Activated CD4-positive, alpha-beta T cell treated with anti-CD3 and anti-CD28 coated beads for 36 hours (primary cell): ENCODE results near the gene KRT6B. TPM values are rescaled to one million over a fixed set of nuclear protein-coding genes. Genes with fewer than 3 reads are reported as not detected.
"Not testable (repeated sequence)": the region's sequence is repeated elsewhere in the genome, so short reads cannot be mapped to it uniquely, and the experiment has no call there.

ENCODE experiments used
- ATAC-seq: fragments of 200-7000 bp; cut with Tn5 transposase; one replicate; pipeline ENCODE4 v1.10.0; 2021; ENCODE audit warnings: mild to moderate bottlenecking, moderate library complexity
- CTCF ChIA-PET: fragments of 350-600 bp; sonication (Branson Sonifier 250); formaldehyde crosslinking; loops from one replicate; lab custom pipeline; 2021; ENCODE audit warnings: antibody characterized with exemption; lab: Charles Lee
- POLR2A ChIA-PET: fragments of 350-600 bp; sonication (Branson Sonifier 250); formaldehyde crosslinking; loops from one replicate; lab custom pipeline; 2021; ENCODE audit warnings: antibody characterized with exemption, inconsistent platforms; lab: Charles Lee
- DNase-seq: peaks from one replicate; pipeline ENCODE4 v3.0.0-alpha.2; 2020
- H3K27ac Mint-ChIP-seq: one replicate; pipeline ENCODE4 v1.8.0; 2021; ENCODE audit warnings: mixed read lengths
- H3K27me3 Mint-ChIP-seq: one replicate; pipeline ENCODE4 v1.8.0; 2021; ENCODE audit warnings: mixed read lengths
- H3K36me3 Mint-ChIP-seq: one replicate; pipeline ENCODE4 v1.8.0; 2021; ENCODE audit warnings: low read depth, mixed read lengths
- H3K4me1 Mint-ChIP-seq: one replicate; pipeline ENCODE4 v1.8.0; 2021; ENCODE audit warnings: mixed read lengths
- H3K4me3 Mint-ChIP-seq: one replicate; pipeline ENCODE4 v1.8.0; 2021; ENCODE audit warnings: mild to moderate bottlenecking, moderate library complexity, mixed read lengths
- H3K9me3 Mint-ChIP-seq: one replicate; pipeline ENCODE4 v1.8.0; 2021; ENCODE audit warnings: low read depth, mixed read lengths
- intact Hi-C, 2 experiments: fragments of 100-400 bp; cut with DNase I in 1 of 2; cut with micrococcal nuclease in 1 of 2; formaldehyde crosslinking; loops; one replicate each; pipeline versions ENCODE4 v1.14.2 to v1.15.1; 2022 to 2024; cut with DNase I, micrococcal nuclease
- total RNA-seq, 2 experiments: library from RNA; stranded (reverse); gene quantifications; one replicate each; pipeline ENCODE4 v1.2.3, GENCODE V29; 2021

KRT6B gene
- total RNA-seq, 2 experiments from 2014 or later: not detected

DNA sequence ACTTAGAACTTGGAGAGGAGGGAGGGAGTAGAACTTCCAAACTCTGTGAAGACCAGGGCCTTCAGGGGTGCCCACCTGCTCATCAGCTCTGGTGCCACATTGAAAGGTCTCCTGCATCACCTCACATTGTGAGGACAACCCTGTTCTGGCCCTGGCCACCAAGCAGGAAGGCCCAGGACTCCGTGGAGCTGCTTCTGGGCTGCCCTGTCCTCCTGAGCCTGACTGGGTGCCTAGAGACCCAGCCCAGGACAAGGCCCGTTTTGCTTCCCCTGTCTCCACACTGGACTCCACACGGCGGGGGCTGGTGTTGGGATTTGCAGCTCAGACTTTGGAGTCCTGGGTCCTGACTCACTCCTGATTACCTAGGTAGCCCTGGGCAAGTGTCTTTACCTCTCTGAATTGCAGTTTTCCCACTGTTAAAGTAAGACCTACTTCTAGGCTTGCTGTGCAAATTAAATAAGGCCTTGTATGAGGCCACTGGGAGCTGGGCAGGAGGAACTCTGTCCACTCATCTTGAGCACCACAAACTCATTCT, 33.3 kb downstream of the KRT6B start:
- Mint-ChIP-seq H3K27ac (no peak overlapping the region), H3K36me3 (no peaks in the 10 kb centered on the region), H3K4me1 (no peaks in the 10 kb centered on the region), H3K9me3 (no peaks in the 10 kb centered on the region), H3K27me3 (no peaks in the 10 kb centered on the region), H3K4me3 (no peak overlapping the region)
- DNase-seq (no peak), ATAC-seq (no peak)
- ChIA-PET CTCF (no interaction called here), POLR2A (no interaction called here)
- intact Hi-C loops: no loop called here

DNA sequence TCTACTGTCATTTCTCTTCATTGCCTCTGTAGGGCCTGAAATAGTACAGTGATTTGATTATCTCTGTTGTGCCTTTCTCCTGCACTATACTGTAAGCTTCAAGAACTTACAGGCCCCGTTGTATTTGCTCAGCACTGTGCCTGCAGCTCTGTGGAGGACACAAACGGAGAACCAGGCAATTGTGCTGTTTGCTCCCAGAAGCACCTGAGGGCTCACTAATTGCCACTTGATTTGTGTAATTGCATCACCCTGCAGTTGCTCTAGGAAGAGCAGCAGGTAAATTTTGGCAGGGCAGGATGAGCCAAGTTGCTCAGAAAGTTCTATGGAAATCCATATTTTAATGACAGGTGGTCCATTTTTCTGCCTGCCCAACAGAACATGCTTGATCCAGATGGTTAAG, 34.2 kb downstream of the KRT6B start:
- no peak overlapping the region for H3K4me3 Mint-ChIP-seq
- CTCF ChIA-PET: no interaction called here
- intact Hi-C loops: no loop called here

DNA sequence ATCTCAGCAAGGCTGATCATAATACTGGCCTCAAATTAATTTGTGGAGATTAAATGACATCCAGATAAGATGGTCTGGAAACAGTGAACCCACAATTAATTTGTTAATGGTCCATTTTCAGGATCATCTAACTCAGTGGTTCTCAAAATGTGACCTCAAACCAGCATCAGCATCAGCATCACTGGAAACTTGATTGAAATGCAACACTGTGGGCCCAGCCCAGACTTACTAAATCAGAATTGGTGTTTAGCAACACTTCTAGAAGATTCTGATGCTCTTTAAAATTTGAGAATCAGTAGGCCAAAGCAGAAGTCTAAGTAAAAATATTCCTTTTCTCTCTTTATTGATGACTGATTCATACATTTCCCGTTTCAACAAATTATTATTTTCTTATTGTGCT, 35.2 kb downstream of the KRT6B start:
- no peak overlapping the region for H3K4me3 Mint-ChIP-seq
- H3K9me3 Mint-ChIP-seq: no peaks in the 10 kb centered on the region
- H3K27ac Mint-ChIP-seq: no peak overlapping the region
- ATAC-seq: no peak
- no peaks in the 10 kb centered on the region for H3K36me3 Mint-ChIP-seq
- intact Hi-C loops: no loop called here
- CTCF ChIA-PET: no interaction called here
- no peak for DNase-seq
- H3K27me3 Mint-ChIP-seq: no peaks in the 10 kb centered on the region
- no peaks in the 10 kb centered on the region for H3K4me1 Mint-ChIP-seq
- POLR2A ChIA-PET: no interaction called here

More for the DNA sequence above, 34.2 kb downstream of the KRT6B start:
- no peaks in the 10 kb centered on the region for H3K36me3 Mint-ChIP-seq
- no peaks in the 10 kb centered on the region for H3K9me3 Mint-ChIP-seq
- no peak for ATAC-seq
- DNase-seq: no peak
- H3K27ac Mint-ChIP-seq: no peak overlapping the region
- H3K27me3 Mint-ChIP-seq: no peaks in the 10 kb centered on the region
- POLR2A ChIA-PET: no interaction called here
- H3K4me1 Mint-ChIP-seq: no peaks in the 10 kb centered on the region

- Mint-ChIP-seq H3K4me1 (no peaks in the 10 kb centered on the region), H3K27me3 (no peaks in the 10 kb centered on the region), H3K36me3 (no peaks in the 10 kb centered on the region), H3K9me3 (no peaks in the 10 kb centered on the region), H3K27ac (no peak overlapping the region), H3K4me3 (no peak overlapping the region)
- ChIA-PET CTCF (no interaction called here), POLR2A (no interaction called here)
- intact Hi-C loops: no loop called here
- ATAC-seq (no peak), DNase-seq (no peak)
Observed at GRCh38 chr12:52415870-52416750, 35.8 kb downstream of the KRT6B start.

- no peak overlapping the region for H3K4me3 Mint-ChIP-seq
- H3K9me3 Mint-ChIP-seq: no peaks in the 10 kb centered on the region
- H3K36me3 Mint-ChIP-seq: no peaks in the 10 kb centered on the region
- H3K27me3 Mint-ChIP-seq: no peaks in the 10 kb centered on the region
- DNase-seq (no peak), ATAC-seq (no peak)
- POLR2A ChIA-PET: no interaction called here
- H3K27ac Mint-ChIP-seq: no peak overlapping the region
- H3K4me1 Mint-ChIP-seq: no peaks in the 10 kb centered on the region
- intact Hi-C loops: no loop called here
- CTCF ChIA-PET: no interaction called here
Observed at GRCh38 chr12:52414936-52415335, 37.0 kb downstream of the KRT6B start.

DNA sequence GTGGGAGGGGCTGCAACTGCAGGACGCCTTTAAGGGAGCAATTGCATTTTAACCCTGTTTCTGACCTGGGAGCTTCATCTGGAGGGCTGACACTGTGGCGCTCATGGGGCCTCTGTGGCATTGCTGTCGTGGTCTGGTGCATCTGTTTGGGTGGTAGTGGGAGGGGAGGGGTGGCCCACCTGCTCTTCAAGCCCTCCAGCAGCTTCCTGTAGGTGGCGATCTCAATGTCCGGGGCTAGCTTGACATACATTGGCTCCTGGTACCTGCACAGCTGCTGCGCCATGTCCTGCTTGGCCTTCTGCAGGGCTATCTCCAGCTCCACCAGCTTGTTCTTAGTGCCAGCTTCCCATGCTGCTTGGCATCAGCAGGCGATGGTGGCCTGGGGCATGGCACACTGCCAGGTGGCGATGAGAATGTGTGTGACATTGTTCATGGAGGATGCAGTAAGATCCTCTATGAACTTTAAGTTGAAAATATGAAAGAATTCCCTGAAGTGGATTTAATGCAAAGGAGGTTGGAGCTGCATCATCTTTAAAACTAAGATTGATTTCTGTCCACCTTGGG, 38.1 kb downstream of the KRT6B start:
- no peak for DNase-seq
- intact Hi-C loops: no loop called here
- H3K4me3 Mint-ChIP-seq: no peak overlapping the region
- no peaks in the 10 kb centered on the region for H3K36me3 Mint-ChIP-seq
- H3K9me3 Mint-ChIP-seq: no peaks in the 10 kb centered on the region
- no peak for ATAC-seq
- POLR2A ChIA-PET: no interaction called here
- H3K27me3 Mint-ChIP-seq: no peaks in the 10 kb centered on the region
- H3K4me1 Mint-ChIP-seq: no peaks in the 10 kb centered on the region
- CTCF ChIA-PET: interaction anchor here (0.6 to 0.7 kb wide), 3 partner anchors 103 to 737 kb away, joined by 3 read pairs; no protein-coding TSS in a partner anchor
- no peak overlapping the region for H3K27ac Mint-ChIP-seq

DNA sequence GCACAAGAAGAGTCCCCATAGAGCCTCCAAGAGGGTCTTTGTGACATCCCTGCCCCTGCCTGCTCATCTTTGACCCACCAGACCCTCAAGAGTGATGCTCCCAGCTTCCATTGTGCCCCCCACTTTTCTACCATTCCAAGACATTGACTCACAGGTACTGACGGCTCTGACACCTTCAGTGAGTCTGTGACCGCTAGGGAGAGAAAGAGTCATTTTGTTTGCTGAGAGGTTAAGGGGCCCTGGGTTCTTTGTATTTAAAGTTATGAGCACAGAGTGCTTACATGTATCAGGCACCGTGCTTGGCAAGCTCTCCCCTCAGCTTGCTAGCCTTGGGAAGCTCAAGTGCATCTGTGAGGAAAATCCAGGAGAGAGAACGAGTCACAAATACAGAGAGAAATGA, 38.7 kb downstream of the KRT6B start:
- no peaks in the 10 kb centered on the region for H3K36me3 Mint-ChIP-seq
- no peak for ATAC-seq
- no peak for DNase-seq
- H3K4me3 Mint-ChIP-seq: no peak overlapping the region
- H3K4me1 Mint-ChIP-seq: no peaks in the 10 kb centered on the region
- ChIA-PET CTCF (interaction anchor here (0.6 to 0.9 kb wide), 2 partner anchors 120 to 137 kb away, joined by 3 read pairs; no protein-coding TSS in a partner anchor), POLR2A (interaction anchor here (0.7 kb wide), 1 partner anchor 26 kb away, joined by 3 read pairs; no protein-coding TSS in a partner anchor)
- no peaks in the 10 kb centered on the region for H3K9me3 Mint-ChIP-seq
- H3K27me3 Mint-ChIP-seq: no peaks in the 10 kb centered on the region
- no peak overlapping the region for H3K27ac Mint-ChIP-seq
- intact Hi-C loops: no loop called here

DNA sequence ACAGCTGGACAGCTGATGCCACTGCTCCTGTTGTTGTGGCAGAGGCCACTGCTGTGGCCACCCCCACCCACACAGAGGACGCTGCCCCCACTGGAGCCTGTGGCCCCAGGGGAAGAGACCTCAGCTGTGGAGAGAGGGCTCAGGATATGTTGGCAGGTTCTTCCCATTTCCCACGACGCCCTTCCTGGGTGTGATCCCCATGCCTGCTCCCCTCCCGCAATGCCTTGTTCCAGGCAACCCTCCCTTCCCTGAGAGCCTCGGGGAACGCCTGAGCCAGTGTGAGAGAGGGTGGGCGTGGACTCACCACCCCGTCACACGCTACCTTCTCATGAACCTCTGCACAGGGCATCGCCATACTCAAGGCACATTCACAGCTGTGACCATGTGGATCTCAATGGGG, 40.1 kb downstream of the KRT6B start:
- H3K27ac Mint-ChIP-seq: no peak overlapping the region

GRCh38 chr12:52410589-52411248, 41.2 kb downstream of the KRT6B start:
- H3K4me3 Mint-ChIP-seq, H3K27ac Mint-ChIP-seq, H3K9me3 Mint-ChIP-seq, H3K36me3 Mint-ChIP-seq, CTCF ChIA-PET, H3K4me1 Mint-ChIP-seq, H3K27me3 Mint-ChIP-seq, POLR2A ChIA-PET, intact Hi-C loops, ATAC-seq, DNase-seq: not testable (repeated sequence)

More for the DNA sequence above, 40.1 kb downstream of the KRT6B start:
- Mint-ChIP-seq H3K4me3 (no peak overlapping the region), H3K36me3 (no peaks in the 10 kb centered on the region), H3K27me3 (no peaks in the 10 kb centered on the region), H3K4me1 (no peaks in the 10 kb centered on the region), H3K9me3 (no peaks in the 10 kb centered on the region)
- CTCF ChIA-PET: interaction anchor here (0.6 kb wide), 3 partner anchors 84 to 156 kb away, joined by 3 read pairs; no protein-coding TSS in a partner anchor
- intact Hi-C loops: no loop called here
- ATAC-seq: no peak
- POLR2A ChIA-PET: no interaction called here
- no peak for DNase-seq

- Mint-ChIP-seq H3K4me1 (no peaks in the 10 kb centered on the region), H3K9me3 (no peaks in the 10 kb centered on the region), H3K27ac (no peak overlapping the region), H3K27me3 (no peaks in the 10 kb centered on the region), H3K4me3 (no peak overlapping the region), H3K36me3 (no peaks in the 10 kb centered on the region)
- DNase-seq: no peak
- POLR2A ChIA-PET: no interaction called here
- no peak for ATAC-seq
- intact Hi-C loops: no loop called here
- CTCF ChIA-PET: interaction anchor here (0.8 kb wide), 1 partner anchor 355 kb away, joined by 3 read pairs; no protein-coding TSS in a partner anchor
Observed at GRCh38 chr12:52407918-52408317, 44.0 kb downstream of the KRT6B start.

DNA sequence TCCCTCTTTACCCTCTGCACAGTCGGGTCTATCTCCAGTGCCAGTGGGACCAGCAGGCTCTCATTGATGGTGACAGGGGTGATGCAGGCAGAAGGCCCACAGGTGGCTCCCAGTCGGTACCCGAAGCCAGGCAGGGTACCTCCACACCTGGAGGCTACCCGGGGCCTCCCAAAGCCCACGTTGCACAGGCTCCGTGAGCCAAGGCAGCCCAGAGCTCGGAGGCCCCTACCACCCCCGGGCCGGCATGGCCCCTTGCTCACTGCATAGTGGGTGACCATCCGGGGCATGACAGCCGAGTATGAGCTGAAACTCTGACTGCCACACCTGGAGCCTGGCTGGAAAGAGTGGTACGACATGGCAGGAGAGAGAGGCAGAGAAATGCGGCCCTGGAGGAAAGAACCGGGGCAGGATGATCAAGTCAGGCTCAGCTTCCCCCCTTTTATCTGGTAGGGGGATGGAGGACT, 46.0 kb downstream of the KRT6B start, which contains the start of gene KRT82:
KRT82 (minus strand) TSS at position 414 of the 464 bp plus-strand sequence; CDS start at position 356, 58 bp downstream.
- intact Hi-C loops: no loop called here
- Mint-ChIP-seq H3K4me1 (no peaks in the 10 kb centered on the region), H3K4me3 (no peak within 1 kb of the TSS), H3K27ac (no peak within 1 kb of the TSS), H3K9me3 (no peaks in the 10 kb centered on the region), H3K27me3 (no peaks in the 10 kb centered on the region), H3K36me3 (no peaks in the 10 kb centered on the region)
- DNase-seq (no peak), ATAC-seq (no peak)
- ChIA-PET CTCF (no interaction called here), POLR2A (no interaction called here)
